T follicular helper cell (primary cell): Measurements from ENCODE around the gene RGS3.
"Not testable (repeated sequence)": the region's sequence is repeated elsewhere in the genome, so short reads cannot be mapped to it uniquely, and the experiment has no call there.

Experiments
- DNase-seq: peaks from one replicate; pipeline ENCODE4 v3.0.0-alpha.2; 2020; ENCODE audit warnings: low read depth

RGS3 gene

DNA sequence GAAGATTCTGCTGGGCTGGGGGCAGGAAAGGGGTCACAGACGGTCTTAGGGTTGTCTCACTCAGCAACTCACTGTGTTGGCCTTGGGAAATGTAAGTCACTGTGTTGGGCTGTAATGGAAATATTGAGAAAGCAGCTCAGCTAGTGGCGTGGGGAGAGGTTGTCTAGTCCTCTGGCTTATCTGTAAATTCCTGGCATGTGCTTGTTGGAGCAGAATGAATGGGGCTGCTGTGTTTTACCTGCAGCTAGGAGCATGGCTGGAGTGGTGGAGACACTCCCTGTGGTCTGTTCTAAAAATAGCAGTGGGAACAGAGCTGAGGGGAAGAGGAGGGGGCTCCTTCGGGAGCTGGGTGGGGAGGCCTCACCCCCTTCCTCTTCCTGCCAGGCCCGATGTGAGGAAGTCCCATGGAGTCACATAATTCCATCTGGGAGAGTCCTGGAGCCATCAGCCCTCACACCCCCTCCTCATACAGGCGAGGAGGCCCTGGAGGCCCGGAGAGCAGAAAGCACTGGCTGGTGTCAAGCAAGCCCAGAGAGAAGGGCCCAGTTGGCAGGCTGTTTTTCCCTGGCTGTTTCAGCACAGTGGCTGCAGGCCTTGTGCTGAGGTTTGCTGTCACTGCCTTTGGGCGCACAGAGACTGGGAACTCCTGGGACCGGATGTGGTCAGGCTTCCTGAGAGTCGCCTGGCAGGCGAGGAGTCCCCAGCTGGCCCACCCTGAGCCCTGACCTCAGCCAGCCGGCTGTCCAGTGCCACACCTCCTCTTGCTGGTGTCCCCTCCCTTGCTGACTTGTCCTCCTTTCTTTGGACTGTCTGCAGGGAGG, 84.9 kb downstream of the RGS3 start:
- DNase-seq, result no peak

DNA sequence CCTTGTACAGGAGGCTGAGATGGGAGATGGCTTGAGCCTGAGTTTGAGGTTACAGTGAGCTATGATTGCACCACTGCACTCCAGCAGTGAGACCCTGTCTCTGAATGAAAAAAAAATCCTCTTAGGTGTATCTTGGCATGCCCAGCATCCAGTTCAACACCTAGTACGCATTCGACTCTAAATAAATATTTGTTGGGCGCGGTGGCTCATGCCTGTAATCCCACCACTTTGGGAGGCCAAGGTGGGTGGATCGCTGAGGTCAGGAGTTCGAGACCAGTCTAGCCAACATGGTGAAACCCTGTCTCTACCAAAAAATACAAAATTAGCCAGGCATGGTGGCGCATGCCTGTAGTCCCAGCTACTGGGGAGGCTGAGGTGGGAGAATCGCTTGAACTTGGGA, 86.4 kb downstream of the RGS3 start:
- not testable (repeated sequence) for DNase-seq

DNA sequence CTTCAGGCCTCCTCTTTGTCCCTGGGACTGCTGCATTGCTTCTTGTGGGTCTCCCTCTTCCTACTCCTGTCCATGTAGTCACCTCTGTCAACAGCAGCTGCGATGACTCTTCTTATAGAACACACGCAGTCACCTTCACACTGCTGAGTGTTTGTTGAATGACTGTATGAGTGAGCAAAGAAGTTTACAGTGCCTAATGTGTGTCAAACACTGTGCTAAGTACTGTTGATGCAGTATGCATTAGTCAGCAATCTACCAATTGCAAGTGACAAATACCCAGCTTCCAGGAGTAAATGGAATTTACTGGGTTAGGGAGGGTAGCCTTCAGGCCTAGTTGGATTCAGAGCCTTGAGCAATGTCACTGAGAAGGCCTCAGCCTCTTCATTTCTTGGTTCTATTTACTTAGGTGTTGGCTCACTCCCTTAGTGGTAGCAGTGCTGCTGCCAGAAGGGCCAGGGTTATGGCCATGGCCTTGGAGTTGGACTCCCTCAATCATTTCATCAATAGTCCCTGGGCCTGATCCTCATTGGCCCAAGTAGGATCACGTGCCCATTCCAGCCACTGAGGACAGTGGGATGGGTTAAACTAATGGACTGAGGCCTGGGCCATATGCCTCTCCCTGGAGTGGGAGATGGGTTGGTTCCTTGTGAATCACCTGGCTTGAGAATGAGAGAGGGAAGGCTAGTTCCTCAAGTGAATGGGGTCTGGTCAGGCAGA, 93.5 kb downstream of the RGS3 start:
- no peak for DNase-seq

DNA sequence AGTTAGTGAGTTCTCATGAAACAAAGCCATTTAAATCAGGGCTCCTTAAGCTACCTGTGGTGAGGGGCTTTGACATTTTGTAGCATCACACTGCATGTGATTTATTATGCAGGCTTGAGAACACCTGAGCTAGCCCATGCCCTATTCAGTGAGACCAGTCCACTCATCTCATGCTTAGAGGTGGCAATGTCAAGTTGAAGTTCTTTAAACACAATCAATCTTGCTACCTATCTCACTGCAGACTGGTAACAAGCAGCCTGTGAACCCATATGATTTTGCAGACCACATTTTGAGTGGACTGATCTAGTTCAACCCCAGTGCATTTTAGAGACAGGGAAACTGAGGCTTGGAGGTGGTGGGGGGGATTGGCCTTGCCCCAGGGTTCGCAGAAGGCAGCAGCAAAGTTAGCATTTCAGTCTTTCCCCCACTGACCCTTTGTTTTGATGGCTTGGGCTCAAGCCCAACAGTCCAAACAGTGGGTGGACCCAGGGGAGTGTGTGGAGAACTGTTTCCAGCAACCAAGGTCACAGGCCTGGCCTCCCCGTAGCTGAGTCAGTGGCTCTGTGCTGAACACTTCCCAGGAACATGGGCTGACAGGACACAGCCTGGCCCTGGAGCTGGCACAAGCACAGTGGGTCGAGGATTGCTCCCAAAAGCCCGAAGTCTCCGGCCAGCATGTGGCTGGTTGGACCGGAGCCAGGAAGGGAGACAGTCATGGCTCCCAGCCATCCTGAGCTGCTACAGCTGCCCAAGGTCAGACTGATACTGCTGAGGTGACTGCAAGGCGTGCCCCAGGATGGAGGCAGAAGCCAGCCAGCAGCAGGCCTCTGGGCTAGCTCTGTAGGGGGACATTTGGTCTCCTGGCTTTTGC, 95.3 kb downstream of the RGS3 start:
- no peak for DNase-seq

DNA sequence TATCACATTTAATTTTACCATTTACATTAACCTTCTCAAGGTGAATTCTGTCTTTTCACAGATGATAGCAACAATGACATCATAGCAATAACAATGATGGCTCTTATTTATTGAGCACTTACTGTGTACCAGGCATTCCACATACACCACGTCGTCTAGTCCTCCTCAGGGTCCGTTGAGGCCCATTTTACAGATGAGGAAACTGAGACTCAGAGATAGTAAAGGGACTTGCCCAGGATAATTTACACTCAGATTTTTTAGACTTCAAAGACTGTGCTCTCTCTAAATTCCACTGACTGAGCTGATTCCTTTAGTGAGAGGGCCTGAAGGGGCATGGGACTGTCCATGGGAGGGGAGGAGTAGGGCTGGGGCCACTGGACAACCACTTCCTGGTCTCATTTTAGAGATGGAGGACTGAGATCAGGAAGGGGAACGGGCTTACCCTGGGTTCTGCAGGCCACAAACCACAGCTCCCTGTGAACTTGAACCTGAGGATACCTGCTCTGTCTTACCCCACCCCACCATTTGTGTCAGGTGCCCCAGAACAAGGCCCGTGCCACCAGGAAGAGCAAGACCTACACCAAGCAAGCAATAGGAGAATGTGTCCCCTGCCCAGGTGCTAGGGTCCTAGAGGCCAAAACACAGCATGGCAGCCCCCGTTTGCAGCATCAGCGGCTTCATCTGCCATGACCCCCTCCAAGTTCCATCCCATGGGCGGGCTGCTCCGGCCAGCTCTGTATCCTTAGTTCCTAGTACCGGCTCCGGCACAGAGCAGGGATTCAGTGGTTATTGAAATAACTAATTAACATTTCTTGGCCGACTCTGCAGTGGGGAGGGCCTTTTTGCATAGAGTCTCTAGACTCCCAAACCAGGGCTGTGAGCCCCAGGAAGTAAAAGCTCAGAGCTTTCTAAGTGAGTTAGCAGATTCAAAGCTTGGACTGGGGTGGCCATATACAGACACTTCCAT, 96.6 kb downstream of the RGS3 start:
- DNase-seq, result no peak

DNA sequence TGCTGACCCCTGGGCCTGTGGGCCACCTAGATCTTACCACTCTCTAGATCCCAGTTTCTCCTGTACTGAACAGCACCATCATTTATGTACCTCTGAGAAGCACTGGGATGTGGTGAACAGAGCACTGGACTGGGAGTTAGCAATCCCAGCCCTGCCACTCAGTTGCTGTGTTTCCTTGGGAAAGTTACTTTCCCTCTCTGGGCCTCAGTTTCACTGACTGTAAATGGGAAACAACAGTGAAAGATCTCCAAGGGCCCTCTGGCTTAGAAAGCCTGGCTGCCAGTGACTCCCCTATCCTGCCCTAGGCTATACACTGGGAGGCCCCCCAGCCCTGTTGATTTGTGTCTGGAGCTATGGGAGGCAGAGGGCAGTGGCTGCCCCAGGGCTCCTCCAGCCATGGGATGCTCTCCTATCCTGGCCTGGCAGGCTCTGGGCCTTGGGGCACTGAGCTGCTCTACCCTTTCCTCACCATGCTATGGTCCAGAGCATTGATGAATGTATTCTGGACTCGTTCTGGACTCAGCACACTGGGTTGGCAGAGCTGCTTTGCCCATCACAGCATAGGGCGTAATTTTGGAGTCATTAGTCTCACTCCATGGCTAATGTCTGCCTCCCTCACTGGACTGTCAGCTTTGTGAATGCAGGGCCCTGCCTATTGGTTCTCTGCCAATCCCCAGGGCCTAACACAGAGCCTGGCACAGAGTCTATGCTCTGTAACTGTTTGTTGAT, 99.3 kb downstream of the RGS3 start:
- no peak for DNase-seq

GRCh38 chr9:113563826-113564497, 100.4 kb downstream of the RGS3 start:
- no peak for DNase-seq

GRCh38 chr9:113564498-113565237, 101.1 kb downstream of the RGS3 start:
- no peak for DNase-seq

GRCh38 chr9:113566016-113566711, 102.6 kb downstream of the RGS3 start:
- no peak for DNase-seq

DNA sequence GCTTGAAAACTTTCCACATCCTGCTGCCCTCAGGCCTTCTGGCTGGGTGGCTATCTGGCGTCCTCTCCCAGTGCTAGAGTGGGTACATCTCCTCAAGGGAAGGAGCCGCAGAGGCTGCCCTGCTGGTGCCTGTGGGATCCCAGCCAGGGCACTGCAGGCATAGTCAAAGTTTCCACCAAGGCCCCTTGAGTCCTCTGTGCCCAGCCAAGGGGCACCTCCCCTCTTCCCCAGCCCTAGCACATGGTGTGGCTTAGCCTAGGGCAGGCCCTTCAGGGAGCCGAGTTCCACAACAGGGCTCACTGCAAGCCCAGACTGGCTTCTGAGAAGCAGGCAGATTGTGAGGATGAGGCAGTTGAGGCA, 103.2 kb downstream of the RGS3 start:
- DNase-seq, result no peak

DNA sequence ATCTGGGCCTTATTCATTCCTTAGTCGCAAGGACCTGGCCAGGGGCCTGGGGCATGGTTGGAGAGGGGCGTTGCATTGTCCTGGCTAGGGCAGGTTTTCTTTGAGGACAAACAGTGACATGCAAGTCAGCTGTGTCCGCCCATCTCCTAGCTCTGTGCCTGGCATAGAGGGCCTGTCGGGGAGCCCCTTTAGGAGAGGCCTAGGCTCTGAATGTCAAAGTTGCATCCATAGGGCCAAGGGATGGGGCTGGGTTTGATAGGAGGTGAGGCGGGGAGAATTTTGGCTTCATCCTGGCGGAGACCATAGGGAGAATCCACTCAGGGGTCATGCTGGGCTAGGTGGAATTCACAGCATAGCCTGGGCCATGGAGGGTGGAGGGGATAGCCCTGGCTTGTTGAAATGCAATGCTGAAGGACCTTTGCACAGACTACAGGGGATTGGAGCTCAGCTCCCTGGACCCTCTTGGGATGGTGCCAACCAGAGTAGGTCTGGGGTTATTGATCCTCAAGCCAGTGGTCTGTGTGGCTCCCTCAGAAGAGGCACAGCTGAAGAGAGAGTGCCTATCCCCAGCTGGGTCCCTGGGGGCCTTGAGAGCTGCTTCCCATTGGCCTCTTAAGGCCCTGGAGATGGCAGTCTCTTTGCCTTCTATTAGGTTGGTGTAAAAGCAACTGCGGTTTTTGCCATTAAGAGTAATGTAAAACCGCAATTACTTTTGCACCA, 104.0 kb downstream of the RGS3 start:
- DNase-seq, result no peak

GRCh38 chr9:113568081-113568435, 104.5 kb downstream of the RGS3 start:
- DNase-seq, result no peak

GRCh38 chr9:113568571-113569321, 105.2 kb downstream of the RGS3 start:
- no peak for DNase-seq

DNA sequence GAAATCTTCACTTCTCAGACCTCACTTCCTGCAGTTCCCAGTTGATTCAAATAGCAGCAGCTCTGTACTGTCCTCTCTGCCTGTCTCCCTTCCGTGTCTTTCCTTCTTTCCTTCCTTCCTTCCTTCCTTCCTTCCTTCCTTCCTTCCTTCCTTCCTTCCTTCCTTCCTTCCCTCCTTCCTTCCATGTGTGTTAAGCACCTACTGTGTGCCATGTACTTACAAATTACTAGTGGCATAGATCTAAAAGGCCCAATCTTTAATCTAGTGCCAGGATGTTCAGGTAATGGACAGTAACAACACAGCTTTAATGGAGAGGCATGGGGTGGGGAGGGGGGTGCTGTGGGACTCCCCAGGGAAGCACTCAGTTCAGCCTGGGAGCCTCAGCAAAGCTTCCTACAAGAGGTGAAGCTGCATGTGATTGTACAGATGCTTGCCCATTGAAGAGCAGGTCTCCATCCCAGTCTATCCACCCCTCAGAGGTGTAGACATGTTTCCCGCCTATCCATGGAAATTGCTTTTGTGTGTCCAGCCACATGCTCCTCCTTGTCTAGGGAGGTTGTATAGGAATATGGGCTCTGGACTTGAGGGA, 106.0 kb downstream of the RGS3 start:
- DNase-seq, result no peak

GRCh38 chr9:113570106-113570505, 106.6 kb downstream of the RGS3 start:
- no peak for DNase-seq

DNA sequence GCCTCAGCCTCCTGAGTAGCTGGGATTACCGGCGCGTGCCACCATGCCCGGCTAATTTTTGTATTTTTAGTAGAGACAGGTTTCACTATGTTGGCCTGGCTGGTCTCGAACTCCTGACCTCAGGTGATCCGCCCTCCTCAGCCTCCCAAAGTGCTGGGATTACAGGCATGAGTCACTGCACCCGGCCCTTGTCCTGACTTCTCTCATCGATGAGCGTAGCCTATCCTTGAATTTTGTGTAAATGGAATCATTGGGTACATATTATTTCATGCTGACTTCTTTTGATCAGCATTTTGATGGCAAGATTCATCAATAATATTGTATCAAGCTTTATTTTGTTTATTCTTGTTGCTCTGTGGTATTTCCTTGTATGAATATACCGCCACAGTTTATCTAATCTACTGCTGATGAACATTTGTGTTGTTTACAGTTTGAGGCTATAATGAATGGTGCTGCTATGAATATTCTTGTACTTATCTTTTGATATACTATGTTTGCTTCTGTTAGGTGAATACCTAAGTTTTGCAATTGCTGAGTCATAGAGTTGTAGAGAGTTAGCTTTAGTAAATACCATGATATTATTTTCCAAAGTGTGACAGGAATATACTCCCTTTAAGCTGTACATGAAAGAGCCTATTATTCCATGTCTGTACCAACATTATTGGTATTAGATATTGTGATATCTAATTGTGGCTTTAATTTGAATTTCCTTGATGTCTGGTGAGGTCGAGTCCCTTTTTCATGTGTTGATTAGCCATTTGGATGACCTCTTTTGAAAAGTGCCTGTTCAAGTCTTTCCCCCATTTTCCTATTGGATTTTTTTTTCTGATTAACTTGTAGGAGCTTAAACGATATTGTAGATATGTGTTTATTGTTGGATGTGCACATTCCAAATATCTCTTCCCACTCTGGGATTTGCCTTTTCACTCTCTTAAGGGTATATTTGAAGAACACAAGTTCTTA, 107.5 kb downstream of the RGS3 start:
- DNase-seq, result no peak
